ENCODE measurements around the gene MAP3K19.

MAP3K19 gene

GRCh38 chr2:134950886-134951285 is 96.4 kb downstream of the MAP3K19 start:
- no peaks in the 10 kb centered on the region for H3F3A ChIP-seq (ENCODE audit: control insufficient read depth, insufficient read depth)
- no peaks in the 10 kb centered on the region for H3K27me3 ChIP-seq (ENCODE audit: control insufficient read depth, low read length)
- TF ChIP-seq EZH2phosphoT487 (IDR thresholded peaks at IDR 0.05; ENCODE audit: borderline replicate concordance, low read length) (no peak), CTCF (IDR thresholded peaks at IDR 0.05; ENCODE audit: low read depth, low read length, poor library complexity, severe bottlenecking) (no peak)
- H4K20me1 ChIP-seq (ENCODE audit: control insufficient read depth, insufficient read depth, low read depth, low read length), result no peaks in the 10 kb centered on the region
- peaks cover 74% of the 10 kb centered on the region for H3K36me3 ChIP-seq (ENCODE audit: control insufficient read depth, low read length)
- H3K4me2 ChIP-seq (ENCODE audit: low read length), result no peak overlapping the region
- no peak overlapping the region for H3K4me3 ChIP-seq (ENCODE audit: low read length)
- H3K79me2 ChIP-seq (ENCODE audit: control insufficient read depth, low read length), result no peaks in the 10 kb centered on the region
- no peaks in the 10 kb centered on the region for H3K9me3 ChIP-seq (ENCODE audit: control insufficient read depth, insufficient read depth, low read length)
- no peaks in the 10 kb centered on the region for H3K9me2 ChIP-seq (replicated peaks; ENCODE audit: control insufficient read depth, low read length)
- H3K27ac ChIP-seq (ENCODE audit: low read depth, low read length), result no peak overlapping the region
- no peaks in the 10 kb centered on the region for H3K4me1 ChIP-seq (ENCODE audit: control insufficient read depth, low read length)

DNA sequence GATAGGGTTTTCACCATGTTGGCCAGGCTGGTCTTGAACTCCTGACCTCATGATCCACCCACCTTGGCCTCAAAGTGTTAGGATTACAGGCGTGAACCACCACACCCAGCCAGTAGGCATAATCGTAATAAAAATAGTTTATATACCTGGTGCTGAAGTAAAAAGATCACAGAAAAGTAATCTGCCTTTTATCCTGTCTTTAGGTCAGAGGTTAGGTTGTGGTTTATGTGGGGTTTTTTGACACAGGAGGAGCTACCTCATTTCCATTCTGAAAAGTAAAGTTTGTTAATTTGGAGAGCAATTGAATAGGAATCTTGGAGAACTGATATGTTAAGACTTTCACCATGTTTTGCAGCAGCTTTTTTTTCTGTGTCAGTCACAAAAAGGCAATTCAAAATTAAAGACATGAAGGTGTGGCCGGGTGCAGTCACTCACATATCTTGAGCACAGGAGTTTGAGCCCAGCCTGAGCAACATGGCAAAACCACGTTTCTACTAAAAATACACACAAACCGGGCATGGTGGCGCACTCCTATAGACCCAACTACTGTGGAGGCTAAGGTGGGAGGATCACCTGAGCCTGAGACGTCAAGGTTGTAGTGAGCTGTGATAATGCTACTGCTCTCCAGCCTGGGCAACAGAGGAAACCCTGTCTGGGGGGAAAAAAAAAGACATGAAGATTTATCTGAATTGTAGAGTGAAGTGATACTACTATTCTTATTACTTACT is 97.1 kb downstream of the MAP3K19 start:
- TF ChIP-seq CTCF (IDR thresholded peaks at IDR 0.05; ENCODE audit: low read depth, low read length, poor library complexity, severe bottlenecking) (no peak), EZH2phosphoT487 (IDR thresholded peaks at IDR 0.05; ENCODE audit: borderline replicate concordance, low read length) (no peak)
- Histone ChIP-seq H3K36me3 (ENCODE audit: control insufficient read depth, low read length) (peaks cover 72% of the 10 kb centered on the region), H3K79me2 (ENCODE audit: control insufficient read depth, low read length) (no peaks in the 10 kb centered on the region)

DNA sequence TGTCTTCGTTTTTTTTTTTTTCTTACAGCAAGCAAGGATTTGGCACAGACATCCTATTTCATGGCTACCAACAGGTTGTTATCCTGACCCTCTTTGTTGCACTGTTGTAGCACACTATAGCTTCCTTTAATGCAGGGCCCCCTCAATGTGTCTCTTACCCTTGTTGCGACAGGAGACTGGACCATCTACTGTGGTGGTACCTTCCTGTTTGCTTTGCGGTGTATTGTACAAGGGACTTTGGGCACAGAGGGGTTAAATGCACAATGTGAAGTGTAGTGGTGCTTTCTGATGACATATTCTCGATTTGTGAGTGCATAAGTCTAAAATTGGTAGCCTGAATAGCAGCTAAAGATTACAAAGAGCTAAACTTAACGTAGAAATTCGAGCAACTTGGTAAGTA is 101.2 kb downstream of the MAP3K19 start:
- H3K9me3 ChIP-seq (ENCODE audit: control insufficient read depth, insufficient read depth, low read length), result no peaks in the 10 kb centered on the region
- TF ChIP-seq CTCF (IDR thresholded peaks at IDR 0.05; ENCODE audit: low read depth, low read length, poor library complexity, severe bottlenecking) (no peak), EZH2phosphoT487 (IDR thresholded peaks at IDR 0.05; ENCODE audit: borderline replicate concordance, low read length) (no peak)
- H3K4me2 ChIP-seq (ENCODE audit: low read length), result no peak overlapping the region
- no peaks in the 10 kb centered on the region for H3K9me2 ChIP-seq (replicated peaks; ENCODE audit: control insufficient read depth, low read length)
- H3K27me3 ChIP-seq (ENCODE audit: control insufficient read depth, low read length), result no peaks in the 10 kb centered on the region
- 0 out of 2 replicates have a peak, but pooled peaks cover 2% of the 10 kb centered on the region for H3F3A ChIP-seq (ENCODE audit: control insufficient read depth, insufficient read depth)
- no peaks in the 10 kb centered on the region for H3K79me2 ChIP-seq (ENCODE audit: control insufficient read depth, low read length)
- no peak overlapping the region for H3K27ac ChIP-seq (ENCODE audit: low read depth, low read length)
- peaks cover 8% of the 10 kb centered on the region; the same call in 1 of the 2 replicates for H4K20me1 ChIP-seq (ENCODE audit: control insufficient read depth, insufficient read depth, low read depth, low read length)
- H3K4me3 ChIP-seq (ENCODE audit: low read length), result no peak overlapping the region
- peaks cover 71% of the 10 kb centered on the region for H3K36me3 ChIP-seq (ENCODE audit: control insufficient read depth, low read length)
- H3K4me1 ChIP-seq (ENCODE audit: control insufficient read depth, low read length), result peaks cover 24% of the 10 kb centered on the region

More for the DNA sequence above, 97.1 kb downstream of the MAP3K19 start:
- Histone ChIP-seq H3K9me3 (ENCODE audit: control insufficient read depth, insufficient read depth, low read length) (no peaks in the 10 kb centered on the region), H3F3A (ENCODE audit: control insufficient read depth, insufficient read depth) (no peaks in the 10 kb centered on the region), H3K4me3 (ENCODE audit: low read length) (no peak overlapping the region), H3K4me1 (ENCODE audit: control insufficient read depth, low read length) (no peaks in the 10 kb centered on the region), H3K4me2 (ENCODE audit: low read length) (no peak overlapping the region), H3K9me2 (replicated peaks; ENCODE audit: control insufficient read depth, low read length) (no peaks in the 10 kb centered on the region), H3K27me3 (ENCODE audit: control insufficient read depth, low read length) (no peaks in the 10 kb centered on the region), H4K20me1 (ENCODE audit: control insufficient read depth, insufficient read depth, low read depth, low read length) (no peaks in the 10 kb centered on the region), H3K27ac (ENCODE audit: low read depth, low read length) (no peak overlapping the region)

Data from DOHH2 (cell line).